DND-41 (cell line): Measurements from ENCODE around the gene MAMLD1.
A peak's percentile ranks its signal among the peaks of the same experiment; 100 is the strongest.

ENCODE experiments used
- ATAC-seq: fragments of 200-7000 bp; cut with Tn5 transposase; 3 replicates; pipeline ENCODE4 v1.9.1; 2021; ENCODE audit warnings: low read depth; ENCODE audit not compliant: insufficient read depth
- DNase-seq: peaks from one replicate; pipeline ENCODE4 v3.0.0-alpha.2; 2020
- H2AFZ ChIP-seq: 2 replicates; pipeline ENCODE4 v1.6.0; 2012; ENCODE audit warnings: low read depth, low read length
- H3K27ac ChIP-seq: 2 replicates; pipeline ENCODE4 v1.5.1; 2012; ENCODE audit warnings: low read length, inconsistent platforms
- H3K27me3 ChIP-seq: fragments of 200-600 bp; sonication (generic); 2 replicates; pipeline ENCODE4 v1.6.0; 2012; ENCODE audit warnings: low read length, mild to moderate bottlenecking, inconsistent platforms; ENCODE audit not compliant: insufficient read depth, poor library complexity
- H3K36me3 ChIP-seq: 2 replicates; pipeline ENCODE4 v1.5.1; 2012; ENCODE audit warnings: low read length, inconsistent platforms; ENCODE audit not compliant: insufficient read depth
- H3K4me1 ChIP-seq: 2 replicates; pipeline ENCODE4 v1.5.1; 2012; ENCODE audit warnings: mild to moderate bottlenecking, low read length; ENCODE audit not compliant: insufficient read depth
- H3K4me2 ChIP-seq: 2 replicates; pipeline ENCODE4 v1.6.0; 2012; ENCODE audit warnings: mild to moderate bottlenecking, moderate library complexity, low read length, inconsistent platforms; ENCODE audit not compliant: insufficient read depth
- H3K4me3 ChIP-seq, 2 experiments: fragments of 200-600 bp in 1 of 2; shearing (Covaris generic) in 1 of 2; 2 replicates each; pipeline ENCODE4 v1.5.1; 2012 to 2016; ENCODE audit warnings: inconsistent platforms in 2 of 2, low read length in 2 of 2, mild to moderate bottlenecking in 2 of 2, low read depth in 1 of 2, moderate library complexity in 1 of 2
- H3K79me2 ChIP-seq: 2 replicates; pipeline ENCODE4 v1.6.0; 2012; ENCODE audit warnings: low read length, inconsistent platforms; ENCODE audit not compliant: insufficient read depth
- H3K9ac ChIP-seq: 2 replicates; pipeline ENCODE4 v1.6.0; 2012; ENCODE audit warnings: low read depth, mild to moderate bottlenecking, inconsistent platforms, low read length, moderate library complexity
- H3K9me3 ChIP-seq: 2 replicates; pipeline ENCODE4 v1.5.1; 2012; ENCODE audit warnings: low read length, moderate library complexity, mild to moderate bottlenecking, inconsistent platforms; ENCODE audit not compliant: insufficient read depth, severe bottlenecking
- H4K20me1 ChIP-seq: 2 replicates; pipeline ENCODE4 v1.6.0; 2012; ENCODE audit warnings: low read length; ENCODE audit not compliant: insufficient read depth
- CTCF ChIP-seq: IDR thresholded peaks from 2 replicates; pipeline ENCODE4 v1.5.1; 2012; ENCODE audit warnings: borderline replicate concordance, low read length, moderate library complexity, mild to moderate bottlenecking; ENCODE audit not compliant: poor library complexity, severe bottlenecking; ENCODE audit errors: extremely low read depth
- EZH2 ChIP-seq: IDR thresholded peaks from 3 replicates; pipeline ENCODE4 v1.6.1; 2012; ENCODE audit warnings: borderline replicate concordance, low read depth, mild to moderate bottlenecking, moderate library complexity, low read length, inconsistent platforms; ENCODE audit not compliant: severe bottlenecking

MAMLD1 gene

GRCh38 chrX:150410513-150410912 lies 47.4 kb downstream of the MAMLD1 start:
- Histone ChIP-seq H3K9ac (no peak overlapping the region), H3K27me3 (peaks cover 3% of the 10 kb centered on the region), H2AFZ (no peak overlapping the region), H3K4me2 (no peak overlapping the region), H3K36me3 (no peaks in the 10 kb centered on the region), H3K9me3 (no peaks in the 10 kb centered on the region), H3K27ac (no peak overlapping the region), H3K79me2 (no peaks in the 10 kb centered on the region), H3K4me3 (no peak overlapping the region), H3K4me1 (peaks cover 13% of the 10 kb centered on the region), H4K20me1 (no peaks in the 10 kb centered on the region)
- peak; percentile 60 for DNase-seq
- TF ChIP-seq CTCF (no peak), EZH2 (no peak)
- peak; percentile 99 for ATAC-seq

DNA sequence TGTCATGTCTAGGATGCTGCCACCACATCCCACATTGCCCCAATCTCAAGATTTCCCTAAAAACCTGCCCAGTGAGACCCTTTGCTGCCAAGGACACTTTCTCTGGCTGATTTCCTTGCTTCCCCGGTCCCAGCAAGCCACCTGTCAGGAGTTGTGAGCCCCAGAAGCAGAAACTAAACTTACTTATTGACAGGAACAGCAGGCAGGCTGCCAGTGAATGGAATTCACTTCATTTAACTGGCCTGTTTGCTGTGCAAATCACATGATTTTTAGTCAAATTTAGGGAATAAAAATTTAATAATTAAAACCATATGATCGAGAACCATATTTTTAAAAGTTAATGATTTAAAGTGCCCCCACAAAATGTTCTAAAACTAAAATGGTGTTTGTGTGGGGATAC lies 48.5 kb downstream of the MAMLD1 start:
- H3K4me2 ChIP-seq = no peak overlapping the region
- no peaks in the 10 kb centered on the region for H3K9me3 ChIP-seq
- DNase-seq (no peak), ATAC-seq (no peak)
- H3K4me1 ChIP-seq = peaks cover 13% of the 10 kb centered on the region
- H3K4me3 ChIP-seq = no peak overlapping the region
- no peak overlapping the region for H3K27ac ChIP-seq
- TF ChIP-seq EZH2 (no peak), CTCF (no peak)
- no peak overlapping the region for H3K9ac ChIP-seq
- no peaks in the 10 kb centered on the region for H4K20me1 ChIP-seq
- no peak overlapping the region for H2AFZ ChIP-seq
- no peaks in the 10 kb centered on the region for H3K36me3 ChIP-seq
- H3K79me2 ChIP-seq = no peaks in the 10 kb centered on the region
- peaks cover 3% of the 10 kb centered on the region for H3K27me3 ChIP-seq

- Histone ChIP-seq H3K27me3 (peaks cover 3% of the 10 kb centered on the region), H4K20me1 (no peaks in the 10 kb centered on the region), H3K27ac (no peak overlapping the region), H3K4me1 (peaks cover 13% of the 10 kb centered on the region), H3K36me3 (no peaks in the 10 kb centered on the region), H3K9me3 (no peaks in the 10 kb centered on the region), H3K4me3 (no peak overlapping the region), H3K4me2 (no peak overlapping the region), H3K79me2 (no peaks in the 10 kb centered on the region), H3K9ac (no peak overlapping the region), H2AFZ (no peak overlapping the region)
- DNase-seq (no peak), ATAC-seq (no peak)
- TF ChIP-seq EZH2 (no peak), CTCF (no peak)
Observed at GRCh38 chrX:150414228-150414627, 51.1 kb downstream of the MAMLD1 start.

DNA sequence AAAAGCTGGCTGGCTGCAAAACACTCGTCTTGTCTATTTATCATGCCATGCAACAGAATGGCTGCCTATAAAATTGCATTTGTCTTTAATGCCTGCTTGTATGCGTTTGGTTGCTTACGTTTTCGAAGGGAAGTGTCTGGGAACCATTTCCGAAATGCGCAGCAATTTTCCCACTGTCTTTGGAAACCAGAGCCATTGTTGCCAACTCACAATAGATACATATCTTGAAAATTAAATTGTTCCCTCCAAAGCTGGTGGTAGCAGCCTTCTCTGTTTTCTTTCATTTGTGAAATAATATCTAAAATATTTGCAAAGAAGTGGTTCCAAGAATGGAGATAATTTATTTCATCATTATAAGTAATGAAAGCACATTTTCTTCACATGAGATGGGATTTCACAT lies 53.4 kb downstream of the MAMLD1 start:
- H3K27me3 ChIP-seq = peaks cover 3% of the 10 kb centered on the region
- no peak overlapping the region for H2AFZ ChIP-seq
- ATAC-seq (no peak), DNase-seq (no peak)
- no peak overlapping the region for H3K27ac ChIP-seq
- H3K4me2 ChIP-seq = no peak overlapping the region
- no peaks in the 10 kb centered on the region for H3K36me3 ChIP-seq
- H4K20me1 ChIP-seq = no peaks in the 10 kb centered on the region
- no peaks in the 10 kb centered on the region for H3K79me2 ChIP-seq
- H3K4me3 ChIP-seq = no peak overlapping the region
- H3K4me1 ChIP-seq = no peaks in the 10 kb centered on the region
- no peaks in the 10 kb centered on the region for H3K9me3 ChIP-seq
- H3K9ac ChIP-seq = no peak overlapping the region
- no peak for TF ChIP-seq CTCF
- no peak for TF ChIP-seq EZH2
